Cardiac muscle cell (in vitro differentiated cells and primary cell): Measurements from ENCODE around the gene KRTAP26-1. TPM values are rescaled to one million over a fixed set of nuclear protein-coding genes. Genes with fewer than 3 reads are reported as not detected.

Source experiments
- DNase-seq, 2 donors: peaks; one replicate each; pipeline versions ENCODE4 v3.0.0 to v3.0.0-alpha.2; 2010 to 2017; ENCODE audit warnings: low read depth in 1 of 2, low spot score in 1 of 2
- H3K27ac ChIP-seq: fragments of 200-600 bp; sonication (generic); 2 replicates; pipeline ENCODE4 v1.5.1; 2016
- H3K27me3 ChIP-seq: fragments of 200-600 bp; sonication (generic); 2 replicates; pipeline ENCODE4 v1.6.0; 2016; ENCODE audit warnings: control low read depth
- H3K36me3 ChIP-seq: fragments of 200-600 bp; sonication (generic); 2 replicates; pipeline ENCODE4 v1.5.1; 2016; ENCODE audit warnings: control low read depth
- H3K4me1 ChIP-seq: fragments of 200-600 bp; sonication (generic); 2 replicates; pipeline ENCODE4 v1.8.1; 2017; ENCODE audit warnings: low read depth, mild to moderate bottlenecking, mixed run types
- H3K4me3 ChIP-seq: fragments of 200-600 bp; sonication (generic); 2 replicates; pipeline ENCODE4 v1.5.1; 2016; ENCODE audit warnings: mild to moderate bottlenecking
- H3K9me3 ChIP-seq: fragments of 200-600 bp; sonication (generic); 2 replicates; pipeline ENCODE4 v1.5.1; 2017; ENCODE audit warnings: low read depth, mild to moderate bottlenecking, control low read depth
- CTCF ChIP-seq: IDR thresholded peaks from 2 replicates; pipeline ENCODE4 v1.5.1; 2012; ENCODE audit warnings: low read depth, mild to moderate bottlenecking, low read length
- polyA plus RNA-seq: library from polyadenylated mRNA; unstranded; fragments of >200 nt; fragmentation: Nextera tagmentation; extraction: Ambion mirVana; gene quantifications from 2 replicates; pipeline ENCODE4 v1.2.1, GENCODE V29; 2016
- total RNA-seq: library from RNA; depleted of rRNA; stranded (reverse); fragments of >200 nt; gene quantifications from 2 replicates; pipeline ENCODE4 v1.2.3, GENCODE V29; 2016

KRTAP26-1 gene
- total and polyA plus RNA-seq, 2 experiments from 2014 or later = not detected

GRCh38 chr21:30271611-30272010 is 48.5 kb downstream of the KRTAP26-1 start:
- no peak for DNase-seq
- H3K9me3 ChIP-seq = no peaks in the 10 kb centered on the region
- no peaks in the 10 kb centered on the region for H3K27me3 ChIP-seq
- no peak for TF ChIP-seq CTCF
- no peaks in the 10 kb centered on the region for H3K36me3 ChIP-seq
- no peak overlapping the region for H3K27ac ChIP-seq
- no peaks in the 10 kb centered on the region for H3K4me1 ChIP-seq
- H3K4me3 ChIP-seq = no peak overlapping the region

- Histone ChIP-seq H3K9me3 (no peaks in the 10 kb centered on the region), H3K27me3 (no peaks in the 10 kb centered on the region), H3K36me3 (no peaks in the 10 kb centered on the region), H3K4me3 (no peak overlapping the region), H3K27ac (no peak overlapping the region), H3K4me1 (no peaks in the 10 kb centered on the region)
- peak in 1 of 2 donors; percentile 2 for DNase-seq
- TF ChIP-seq CTCF = no peak
These were observed 49.0 kb downstream of the KRTAP26-1 start for GRCh38 chr21:30271156-30271555.

DNA sequence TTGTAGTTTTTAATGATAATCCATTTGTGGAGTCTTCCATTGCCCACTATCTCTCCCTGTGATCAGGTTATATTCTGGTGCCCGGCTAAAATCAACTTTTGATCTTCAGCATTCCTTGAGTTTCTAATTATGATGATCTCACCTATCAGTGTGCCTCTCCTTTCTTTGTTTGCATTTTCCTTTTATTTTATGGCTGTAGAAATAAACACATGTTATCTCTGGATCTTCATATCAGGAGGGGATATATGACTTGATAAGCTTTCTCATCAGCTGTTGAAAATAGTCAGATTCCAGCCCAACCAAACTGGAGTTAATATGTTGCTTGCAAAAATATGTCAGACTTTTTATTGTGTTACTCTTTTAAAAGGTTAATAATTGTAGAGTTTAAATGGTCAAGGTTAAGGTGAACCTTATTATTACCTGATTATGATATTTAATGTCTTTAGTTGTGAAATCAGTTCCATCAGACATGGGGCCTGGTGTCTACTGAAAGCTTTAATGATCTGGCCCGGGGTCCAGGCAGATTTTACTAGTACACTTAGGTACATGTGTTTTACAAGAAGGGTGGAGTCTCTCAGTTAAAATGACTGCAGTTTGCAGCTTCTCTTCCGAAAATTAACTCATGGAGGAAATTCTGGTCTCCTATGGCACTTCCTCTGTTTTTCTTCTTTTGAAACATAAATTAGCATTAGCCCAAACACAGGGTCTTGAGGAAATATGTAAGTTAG is 50.1 kb downstream of the KRTAP26-1 start:
- no peak for DNase-seq
- H3K27me3 ChIP-seq = no peaks in the 10 kb centered on the region
- no peaks in the 10 kb centered on the region for H3K36me3 ChIP-seq
- TF ChIP-seq CTCF = no peak
- no peak overlapping the region for H3K4me3 ChIP-seq
- H3K27ac ChIP-seq = no peak overlapping the region
- H3K4me1 ChIP-seq = no peaks in the 10 kb centered on the region
- H3K9me3 ChIP-seq = no peaks in the 10 kb centered on the region

Other genes starting within 250 kb of the KRTAP26-1 start
- not detected in 2 replicates for gene CLDN17, start 153.5 kb downstream of the KRTAP26-1 start, total RNA-seq
- not detected in 2 replicates for gene CLDN17, start 153.5 kb downstream of the KRTAP26-1 start, polyA plus RNA-seq
- gene CLDN8, start 104.2 kb downstream of the KRTAP26-1 start, total RNA-seq = not detected in 2 replicates
- gene CLDN8, start 104.2 kb downstream of the KRTAP26-1 start, polyA plus RNA-seq = not detected in 2 replicates
- not detected in 2 replicates for gene KRTAP24-1, start 37.4 kb downstream of the KRTAP26-1 start, total RNA-seq
- gene KRTAP24-1, start 37.4 kb downstream of the KRTAP26-1 start, polyA plus RNA-seq = not detected in 2 replicates
- not detected in 2 replicates for gene KRTAP25-1, start 30.8 kb downstream of the KRTAP26-1 start, total RNA-seq
- not detected in 2 replicates for gene KRTAP25-1, start 30.8 kb downstream of the KRTAP26-1 start, polyA plus RNA-seq
- gene KRTAP27-1, start 17.4 kb upstream of the KRTAP26-1 start, total RNA-seq = not detected in 2 replicates
- gene KRTAP27-1, start 17.4 kb upstream of the KRTAP26-1 start, polyA plus RNA-seq = not detected in 2 replicates
- not detected in 2 replicates for gene KRTAP23-1, start 28.3 kb upstream of the KRTAP26-1 start, total RNA-seq
- not detected in 2 replicates for gene KRTAP23-1, start 28.3 kb upstream of the KRTAP26-1 start, polyA plus RNA-seq
- not detected in 2 replicates for gene KRTAP13-2, start 52.0 kb upstream of the KRTAP26-1 start, total RNA-seq
- gene KRTAP13-2, start 52.0 kb upstream of the KRTAP26-1 start, polyA plus RNA-seq = not detected in 2 replicates
- gene KRTAP13-1, start 75.7 kb upstream of the KRTAP26-1 start, total RNA-seq = not detected in 2 replicates
- not detected in 2 replicates for gene KRTAP13-1, start 75.7 kb upstream of the KRTAP26-1 start, polyA plus RNA-seq
- gene KRTAP13-3, start 105.6 kb upstream of the KRTAP26-1 start, total RNA-seq = not detected in 2 replicates
- not detected in 2 replicates for gene KRTAP13-3, start 105.6 kb upstream of the KRTAP26-1 start, polyA plus RNA-seq
- gene KRTAP13-4, start 109.9 kb upstream of the KRTAP26-1 start, total RNA-seq = not detected in 2 replicates
- not detected in 2 replicates for gene KRTAP13-4, start 109.9 kb upstream of the KRTAP26-1 start, polyA plus RNA-seq
- not detected in 2 replicates for gene KRTAP15-1, start 120.0 kb upstream of the KRTAP26-1 start, total RNA-seq
- gene KRTAP15-1, start 120.0 kb upstream of the KRTAP26-1 start, polyA plus RNA-seq = not detected in 2 replicates
- gene KRTAP19-1, start 160.1 kb upstream of the KRTAP26-1 start, total RNA-seq = not detected in 2 replicates
- gene KRTAP19-1, start 160.1 kb upstream of the KRTAP26-1 start, polyA plus RNA-seq = not detected in 2 replicates
- not detected in 2 replicates for gene KRTAP19-2, start 167.1 kb upstream of the KRTAP26-1 start, total RNA-seq
- gene KRTAP19-2, start 167.1 kb upstream of the KRTAP26-1 start, polyA plus RNA-seq = not detected in 2 replicates
- gene KRTAP19-3, start 171.7 kb upstream of the KRTAP26-1 start, total RNA-seq = not detected in 2 replicates
- gene KRTAP19-3, start 171.7 kb upstream of the KRTAP26-1 start, polyA plus RNA-seq = not detected in 2 replicates
- gene KRTAP19-4, start 176.8 kb upstream of the KRTAP26-1 start, total RNA-seq = not detected in 2 replicates
- not detected in 2 replicates for gene KRTAP19-4, start 176.8 kb upstream of the KRTAP26-1 start, polyA plus RNA-seq
- gene KRTAP19-5, start 181.8 kb upstream of the KRTAP26-1 start, total RNA-seq = not detected in 2 replicates
- gene KRTAP19-5, start 181.8 kb upstream of the KRTAP26-1 start, polyA plus RNA-seq = not detected in 2 replicates
- gene KRTAP19-6, start 221.5 kb upstream of the KRTAP26-1 start, total RNA-seq = not detected in 2 replicates
- not detected in 2 replicates for gene KRTAP19-6, start 221.5 kb upstream of the KRTAP26-1 start, polyA plus RNA-seq
- gene KRTAP19-7, start 241.0 kb upstream of the KRTAP26-1 start, total RNA-seq = not detected in 2 replicates
- gene KRTAP19-7, start 241.0 kb upstream of the KRTAP26-1 start, polyA plus RNA-seq = not detected in 2 replicates